ENCODE measurements around the gene MYBPC2. TPM values are rescaled to one million over a fixed set of nuclear protein-coding genes. Genes with fewer than 3 reads are reported as not detected.

MYBPC2 gene
- total RNA-seq, 1 experiment from 2014 or later: not detected

- Mint-ChIP-seq H3K27ac (ENCODE audit: low read depth, unreplicated experiment) (peak overlapping the region; percentile 13), H3K27me3 (ENCODE audit: insufficient read depth, unreplicated experiment) (no peaks in the 10 kb centered on the region), H3K4me3 (ENCODE audit: unreplicated experiment) (peak overlapping the region; percentile 99), H3K36me3 (ENCODE audit: insufficient read depth, unreplicated experiment) (peaks cover 37% of the 10 kb centered on the region), H3K4me1 (ENCODE audit: insufficient read depth, unreplicated experiment) (peaks cover 13% of the 10 kb centered on the region), H3K9me3 (ENCODE audit: unreplicated experiment) (no peaks in the 10 kb centered on the region)
- intact Hi-C loops (cut with micrococcal nuclease): no loop called here
- ChIA-PET CTCF (interaction anchor here (0.6 to 1.3 kb wide), 4 partner anchors 17 to 109 kb away, joined by 3 to 6 read pairs (median 4); partner anchors contain the start of gene MYBPC2), POLR2A (no interaction called here)
- BruUV-seq (replicated peaks): no TSS peak
- no peak for TF ChIP-seq CTCF (IDR thresholded peaks at IDR 0.05; ENCODE audit: unreplicated experiment)
- DNase-seq (ENCODE audit: unreplicated experiment): no peak
Measured at GRCh38 chr19:50477751-50478515, 45.2 kb downstream of the MYBPC2 start.

- peaks cover 37% of the 10 kb centered on the region for H3K36me3 Mint-ChIP-seq (ENCODE audit: insufficient read depth, unreplicated experiment)
- CTCF ChIA-PET: interaction anchor here (0.6 to 1.3 kb wide), 9 partner anchors 18 to 638 kb away, joined by 3 to 6 read pairs (median 3); partner anchors contain the start of gene NAPSA
- POLR2A ChIA-PET: interaction anchor here (1.8 kb wide), 1 partner anchor 32 kb away, joined by 4 read pairs; the partner anchor contains the start of gene JOSD2
- H3K4me3 Mint-ChIP-seq (ENCODE audit: unreplicated experiment): no peak overlapping the region
- BruUV-seq (replicated peaks): no TSS peak
- H3K27ac Mint-ChIP-seq (ENCODE audit: low read depth, unreplicated experiment): no peak overlapping the region
- no peak for TF ChIP-seq CTCF (IDR thresholded peaks at IDR 0.05; ENCODE audit: unreplicated experiment)
- intact Hi-C loops (cut with micrococcal nuclease): no loop called here
- H3K9me3 Mint-ChIP-seq (ENCODE audit: unreplicated experiment): no peaks in the 10 kb centered on the region
- H3K4me1 Mint-ChIP-seq (ENCODE audit: insufficient read depth, unreplicated experiment): peaks cover 13% of the 10 kb centered on the region
- no peak for DNase-seq (ENCODE audit: unreplicated experiment)
- no peaks in the 10 kb centered on the region for H3K27me3 Mint-ChIP-seq (ENCODE audit: insufficient read depth, unreplicated experiment)
Measured at GRCh38 chr19:50478901-50479715, 46.4 kb downstream of the MYBPC2 start.

- H3K36me3 Mint-ChIP-seq (ENCODE audit: insufficient read depth, unreplicated experiment): peaks cover 42% of the 10 kb centered on the region
- H3K9me3 Mint-ChIP-seq (ENCODE audit: unreplicated experiment): no peaks in the 10 kb centered on the region
- no TSS peak for BruUV-seq (replicated peaks)
- no peak for DNase-seq (ENCODE audit: unreplicated experiment)
- intact Hi-C loops (cut with micrococcal nuclease): no loop called here
- H3K4me1 Mint-ChIP-seq (ENCODE audit: insufficient read depth, unreplicated experiment): peaks cover 13% of the 10 kb centered on the region
- no peaks in the 10 kb centered on the region for H3K27me3 Mint-ChIP-seq (ENCODE audit: insufficient read depth, unreplicated experiment)
- CTCF ChIA-PET: interaction anchor here (0.6 to 0.7 kb wide), 6 partner anchors 115 to 638 kb away, joined by 3 to 5 read pairs (median 3); partner anchors contain the start of gene NAPSA
- no peak for TF ChIP-seq CTCF (IDR thresholded peaks at IDR 0.05; ENCODE audit: unreplicated experiment)
- POLR2A ChIA-PET: interaction anchor here (1.8 kb wide), 1 partner anchor 31 kb away, joined by 4 read pairs; the partner anchor contains the start of gene JOSD2
- H3K27ac Mint-ChIP-seq (ENCODE audit: low read depth, unreplicated experiment): no peak overlapping the region
- H3K4me3 Mint-ChIP-seq (ENCODE audit: unreplicated experiment): no peak overlapping the region
Measured at GRCh38 chr19:50479761-50480251, 47.1 kb downstream of the MYBPC2 start.

All from MCF 10A (cell line).